Measurements from ENCODE around the gene GNG5. TPM values are rescaled to one million over a fixed set of nuclear protein-coding genes. Genes with fewer than 3 reads are reported as not detected.
"Not testable (repeated sequence)": the region's sequence is repeated elsewhere in the genome, so short reads cannot be mapped to it uniquely, and the experiment has no call there.

GNG5 gene
- total RNA-seq = 9.5 and 17.5 TPM in 2 replicates

DNA sequence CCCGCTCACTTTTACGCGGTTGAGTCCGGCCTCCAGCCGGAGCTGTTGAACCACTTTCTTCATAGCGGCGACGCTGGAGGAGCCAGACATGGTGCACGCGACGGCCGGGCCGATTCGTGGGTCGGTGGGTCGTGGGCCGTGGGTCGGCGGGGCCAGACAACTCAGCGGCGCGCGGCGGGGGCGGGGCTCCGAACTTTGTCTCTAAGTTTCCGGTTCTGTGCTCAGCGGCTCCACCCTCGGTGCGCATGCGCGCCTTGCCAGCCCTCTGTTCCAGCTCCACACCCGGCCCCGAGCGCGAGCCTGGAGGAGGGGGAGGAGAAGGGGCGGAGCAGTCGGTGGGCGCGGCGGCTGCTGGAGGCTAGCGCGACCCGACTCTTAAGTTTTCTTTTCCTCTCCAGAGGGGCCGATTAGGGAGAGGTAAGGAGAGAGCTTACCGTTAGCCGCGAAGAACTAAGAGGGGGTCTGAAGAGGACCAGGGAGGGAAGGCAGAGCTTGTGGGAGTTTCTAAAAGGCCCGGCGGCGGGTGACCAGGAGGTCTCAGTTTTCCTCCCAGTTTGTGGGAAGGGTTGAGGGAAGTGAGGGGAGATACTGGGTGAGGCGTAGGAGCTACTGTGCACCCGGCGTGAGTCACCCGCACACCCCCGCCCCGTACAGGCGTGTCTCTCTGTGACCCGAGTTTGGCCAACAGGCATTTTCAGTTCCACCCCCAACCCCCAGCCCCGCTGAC is at the start of gene GNG5, which contains the start of gene SPATA1:
Gene GNG5, minus strand, starts transcription at position 580 of the 727 bp plus-strand sequence. Its CDS starts 490 bp downstream, at position 90.
Gene SPATA1, plus strand, starts transcription at position 385 of the 727 bp plus-strand sequence. CDS start 9,974 bp downstream, outside the sequence.
- peak; percentile 98 for DNase-seq

DNA sequence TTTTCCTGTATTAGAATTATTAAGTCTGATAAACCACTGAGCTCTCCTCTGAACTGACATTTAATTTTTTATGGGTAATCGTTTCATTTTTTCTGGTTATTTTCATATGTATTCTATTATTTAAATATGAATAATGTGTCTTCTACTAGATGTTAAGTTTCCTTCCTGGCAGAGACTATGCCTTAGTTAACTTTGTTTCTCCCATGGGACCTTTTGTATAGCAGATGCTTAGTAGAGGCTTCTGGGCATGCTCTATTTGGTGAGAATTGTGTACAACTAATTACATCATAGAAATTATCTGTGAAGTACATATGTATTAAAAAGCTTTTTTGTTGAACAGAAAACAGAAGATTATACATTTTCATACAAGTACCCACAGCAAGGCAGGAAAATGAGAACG is 44.4 kb upstream of the GNG5 start:
- no peak for DNase-seq

DNA sequence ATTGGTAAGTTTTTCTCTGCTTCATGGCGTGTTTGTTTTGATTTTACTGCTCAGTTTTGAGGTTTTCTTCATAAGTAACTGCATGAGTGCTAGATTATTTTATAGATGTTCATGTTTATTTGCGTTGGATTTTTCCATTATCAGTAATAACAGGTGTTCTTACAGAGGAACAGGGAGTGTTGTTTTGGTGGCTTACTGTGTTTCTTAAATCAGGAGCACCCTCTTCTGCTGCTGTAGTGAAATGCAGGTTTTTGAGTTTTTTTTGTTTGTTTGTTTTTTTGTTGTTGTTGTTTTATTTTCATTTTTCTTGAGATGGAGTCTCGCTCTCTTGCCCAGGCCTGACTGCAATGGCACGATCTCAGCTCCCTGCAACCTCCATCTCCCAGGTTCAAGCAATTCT is 35.3 kb upstream of the GNG5 start:
- peak; percentile 6 for DNase-seq

GRCh38 chr1:84540759-84541158 is 34.4 kb upstream of the GNG5 start:
- no peak for DNase-seq

- no peak for DNase-seq
These were observed 33.6 kb upstream of the GNG5 start for GRCh38 chr1:84539972-84540371.

- no peak for DNase-seq
These were observed 32.2 kb upstream of the GNG5 start for GRCh38 chr1:84538599-84538998.

DNA sequence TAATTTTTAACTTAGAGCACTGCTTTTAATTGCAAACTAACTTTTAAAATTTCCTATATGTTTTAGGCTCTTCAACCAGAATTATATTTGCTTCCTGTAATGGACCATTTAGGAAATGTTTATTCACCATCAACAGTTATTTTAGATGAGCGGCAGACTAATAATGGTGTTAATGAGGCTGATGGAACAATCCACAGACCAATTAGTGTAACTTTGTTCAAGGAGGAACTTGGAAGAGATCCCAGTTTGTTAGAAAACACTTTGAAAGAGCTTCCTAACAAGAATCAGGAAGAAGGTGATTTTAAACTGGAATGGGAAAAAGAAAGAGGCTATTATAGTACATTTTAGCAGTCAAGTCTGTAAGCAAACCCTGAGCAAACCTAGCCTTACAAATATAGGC is 19.4 kb upstream of the GNG5 start:
- peak; percentile 29 for DNase-seq

GRCh38 chr1:84524590-84524989 is 18.2 kb upstream of the GNG5 start:
- DNase-seq = no peak

DNA sequence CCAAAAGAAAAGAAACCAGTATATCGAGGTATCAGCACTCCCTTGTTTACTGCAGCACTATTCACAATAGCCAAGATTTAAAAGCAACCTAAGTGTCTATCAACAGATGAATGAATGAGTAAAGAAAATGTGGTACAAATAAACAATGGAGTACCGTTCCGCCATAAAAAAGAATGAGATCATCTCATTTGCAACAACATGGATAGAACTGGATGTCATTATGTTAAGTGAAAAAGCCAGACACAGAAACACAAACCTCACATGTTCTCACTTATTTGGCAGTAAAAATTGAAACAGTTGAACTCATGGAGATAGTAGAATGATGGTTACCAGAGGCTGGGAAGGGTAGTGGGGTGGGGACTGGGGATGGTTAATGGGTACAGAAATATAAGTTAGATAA is 4.3 kb upstream of the GNG5 start:
- no peak for DNase-seq

DNA sequence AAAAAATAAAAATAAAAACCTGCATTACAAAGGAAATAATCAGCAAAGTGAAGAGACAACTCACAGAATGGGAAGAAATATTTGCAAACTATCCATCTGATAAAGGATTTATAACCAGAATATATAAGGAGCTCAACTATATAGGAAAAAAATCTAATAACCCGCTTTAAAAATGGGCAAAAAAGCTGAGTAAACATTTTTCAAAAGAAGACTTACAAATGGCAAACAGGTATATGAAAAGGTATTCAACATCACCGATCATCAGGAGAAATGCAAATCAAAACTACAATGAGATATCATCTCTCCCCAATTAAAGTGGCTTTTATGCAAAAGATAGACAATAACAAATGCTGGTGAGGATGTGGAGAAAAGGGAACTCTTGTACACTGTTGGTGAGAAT is 3.8 kb upstream of the GNG5 start:
- DNase-seq = no peak

- no peak for DNase-seq
These were observed 2.6 kb upstream of the GNG5 start for GRCh38 chr1:84509029-84509428.

GRCh38 chr1:84508510-84508909 is 2.1 kb upstream of the GNG5 start:
- no peak for DNase-seq

- not testable (repeated sequence) for DNase-seq
These were observed 1.5 kb upstream of the GNG5 start for GRCh38 chr1:84507887-84508286.

DNA sequence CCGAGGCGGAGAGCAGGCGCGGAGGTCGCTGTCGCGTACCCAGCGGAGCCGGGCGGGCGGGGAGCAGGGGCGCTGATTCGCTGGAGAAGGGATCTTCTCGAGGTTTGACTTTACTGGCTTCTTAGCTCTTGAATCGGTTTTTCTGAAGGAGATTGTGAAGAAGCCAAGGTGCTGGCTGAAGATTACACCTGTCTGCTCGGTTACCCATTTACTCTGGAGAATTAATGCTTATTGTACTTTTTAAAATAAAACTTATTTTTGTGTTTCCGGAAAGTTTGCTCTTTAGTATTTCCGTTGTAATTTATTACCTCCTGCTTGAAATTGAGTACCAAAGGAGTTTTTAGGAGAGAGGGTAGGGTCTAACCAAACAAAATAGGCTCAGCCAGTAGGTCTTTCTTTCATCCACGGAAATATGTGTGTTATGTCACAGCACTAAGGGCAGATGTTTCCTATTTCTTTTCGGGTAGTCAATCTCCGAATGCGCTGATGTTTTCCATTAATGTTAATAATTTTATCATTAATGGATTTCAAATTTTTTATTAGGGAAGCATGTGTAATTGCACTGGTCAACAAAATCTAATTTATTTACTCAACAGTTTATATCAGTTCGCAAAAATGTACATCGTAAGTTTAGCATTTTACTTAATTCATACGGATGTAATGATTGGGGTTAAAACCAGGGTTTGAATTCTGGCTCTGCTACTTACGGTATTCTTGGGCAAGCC is 510 bp upstream of the GNG5 start:
- DNase-seq = peak; percentile 49

DNA sequence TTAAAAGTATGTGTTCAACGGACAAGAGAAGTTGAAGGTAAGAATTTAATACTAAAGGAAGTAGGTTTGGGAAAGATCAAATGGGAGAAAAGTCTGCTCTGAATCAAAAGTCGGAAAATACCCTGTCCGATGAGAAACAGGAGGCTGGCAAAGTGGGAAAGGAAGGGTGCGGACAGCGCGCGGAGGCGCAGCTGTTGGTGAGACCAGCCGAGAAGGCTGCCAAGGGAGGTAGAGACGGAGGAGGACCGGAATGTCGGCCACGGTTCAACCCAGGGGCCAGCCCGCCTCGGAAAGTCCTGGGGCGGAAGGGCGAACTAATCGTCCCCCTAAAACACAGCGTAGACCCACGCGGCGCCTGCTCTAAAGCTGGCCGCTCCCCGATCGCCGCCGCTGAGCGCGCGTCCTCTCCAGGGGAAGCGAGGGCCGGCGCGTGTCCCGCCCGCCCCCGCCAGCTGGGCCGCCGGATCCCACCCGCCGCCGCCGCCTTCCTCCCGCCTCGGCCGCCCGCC is 834 bp downstream of the GNG5 start:
- DNase-seq = peak; percentile 79

- DNase-seq = peak; percentile 53
These were observed 1.5 kb downstream of the GNG5 start for GRCh38 chr1:84504580-84505492.

DNA sequence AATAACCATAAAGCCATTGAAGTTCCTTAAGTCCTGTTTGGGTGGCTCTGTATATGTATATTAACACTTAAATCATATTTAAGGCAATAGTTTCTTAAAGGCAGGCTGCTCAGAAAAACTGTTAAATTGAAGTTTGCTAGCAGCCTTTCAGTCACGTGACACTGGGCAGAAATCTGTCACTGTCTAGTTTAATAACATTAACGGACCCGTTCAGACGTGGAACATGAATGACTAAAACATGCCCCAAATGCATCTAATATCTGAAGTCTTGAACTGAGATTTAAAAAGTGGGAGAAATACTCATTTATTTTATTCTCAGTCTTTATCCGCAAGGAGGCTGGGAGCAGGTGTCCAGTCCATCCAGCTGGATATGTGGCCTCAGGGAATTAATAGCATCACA is 3.5 kb downstream of the GNG5 start:
- no peak for DNase-seq

DNA sequence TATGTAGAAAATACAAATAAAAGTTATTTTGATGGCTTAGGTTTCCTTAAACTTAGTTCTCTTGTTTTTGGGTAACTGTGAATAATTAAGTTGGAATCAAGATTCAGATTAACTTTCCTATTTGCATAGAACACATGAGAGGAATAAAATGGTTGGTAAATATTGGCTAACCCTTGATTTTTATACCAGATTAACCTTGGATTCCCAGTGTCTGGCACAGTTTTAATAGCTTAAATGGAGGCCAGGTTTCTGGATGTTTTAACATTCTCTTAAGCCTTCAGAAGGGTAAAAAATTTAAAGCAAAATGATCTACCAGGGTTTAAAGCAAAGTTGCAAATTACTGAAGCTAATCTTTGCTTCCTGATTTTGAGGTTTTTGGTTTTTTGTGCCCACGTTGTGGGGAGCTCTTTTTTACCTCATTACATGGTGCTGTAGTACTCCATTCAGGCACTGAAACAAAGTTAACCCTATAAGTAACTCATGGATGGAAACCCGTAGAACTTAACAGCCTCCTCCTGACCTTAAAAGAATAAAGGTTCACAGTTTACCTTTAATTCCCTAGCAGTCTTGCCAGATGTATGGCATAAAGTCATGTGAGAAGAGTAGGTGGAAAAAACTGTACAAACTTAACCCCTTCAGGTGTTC is 8.6 kb downstream of the GNG5 start:
- no peak for DNase-seq

DNA sequence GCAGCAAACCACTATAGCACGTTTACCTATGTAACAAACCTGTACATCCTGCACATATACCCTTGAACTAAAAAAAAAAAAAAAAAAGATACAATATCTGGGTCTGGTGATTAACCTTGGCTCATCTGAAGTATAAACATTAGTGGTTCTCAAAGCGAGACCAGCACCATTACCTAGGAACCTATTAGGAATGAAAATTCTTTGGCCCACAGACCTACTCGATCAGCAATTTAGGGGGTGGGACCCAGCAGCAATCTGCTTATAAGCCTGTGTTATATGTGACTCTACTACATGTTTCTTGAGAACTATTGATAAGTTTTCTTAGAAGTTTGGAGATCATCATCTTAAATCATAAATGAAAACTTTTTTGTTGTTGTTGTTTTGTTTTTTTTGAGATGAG is 9.9 kb downstream of the GNG5 start:
- no peak for DNase-seq

DNA sequence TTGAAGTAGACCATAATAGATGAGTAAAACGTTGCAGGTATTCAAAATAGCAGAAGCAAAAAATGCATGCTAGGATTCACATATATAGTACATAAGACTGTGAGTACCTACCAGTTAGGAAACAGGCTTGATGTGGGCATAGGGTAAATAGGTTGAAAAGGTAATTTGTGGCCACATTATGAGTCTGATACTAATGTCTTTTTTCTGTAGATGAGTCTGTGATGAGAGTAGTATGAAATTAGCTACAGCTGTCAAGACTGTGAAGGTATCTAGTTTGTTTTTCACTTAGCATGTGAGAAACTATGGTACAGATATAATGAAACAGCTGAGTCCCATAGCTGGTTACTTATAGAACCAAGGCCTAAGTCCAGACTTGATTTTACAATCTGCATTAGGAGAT is 12.6 kb downstream of the GNG5 start:
- DNase-seq = no peak

GRCh38 chr1:84492726-84493125 is 13.7 kb downstream of the GNG5 start:
- no peak for DNase-seq

GRCh38 chr1:84489766-84490165 is 16.6 kb downstream of the GNG5 start:
- DNase-seq = no peak

All from dermis blood vessel endothelial cell (primary cell).